A549 (cell line): Measurements from ENCODE around the gene PRX.

Experiments
- CTCF ChIP-seq: fragments of >200 bp; sonication (Bioruptor Twin); formaldehyde crosslinking; IDR thresholded peaks from 3 replicates; pipeline ENCODE4 v1.5.1; 2016
- HES2 ChIP-seq: fragments of >200 bp; sonication (Bioruptor Twin); formaldehyde crosslinking; IDR thresholded peaks from 2 replicates; pipeline ENCODE4 v1.6.1; 2016
- HMGXB4 ChIP-seq: fragments of 250-450 bp; sonication (Bioruptor Pico); IDR thresholded peaks from 2 replicates; pipeline ENCODE4 v1.5.0; 2021; ENCODE audit warnings: mild to moderate bottlenecking, moderate library complexity, borderline replicate concordance
- NFE2L2 ChIP-seq: fragments of 150-350 bp; conservative IDR thresholded peaks from 2 replicates; pipeline ENCODE4 v1.6.1; 2014; ENCODE audit warnings: low read length
- POLR2A ChIP-seq: IDR thresholded peaks from 2 replicates; pipeline ENCODE4 v1.6.1; 2012; ENCODE audit warnings: mild to moderate bottlenecking, low read length
- RFX5 ChIP-seq: fragments of 450-650 bp; IDR thresholded peaks from 2 replicates; pipeline ENCODE4 v1.7.1; 2014; ENCODE audit warnings: antibody characterized with exemption, mild to moderate bottlenecking, moderate library complexity
- SREBF2 ChIP-seq: fragments of 450-650 bp; IDR thresholded peaks from 2 replicates; pipeline ENCODE4 v1.6.1; 2014; ENCODE audit warnings: mild to moderate bottlenecking, moderate library complexity

GRCh38 chr19:40417643-40417981 lies 4.4 kb upstream of the PRX start:
- TF ChIP-seq HMGXB4 (CRISPR knock-in tag) (no peak), CTCF (no peak), SREBF2 (no peak), RFX5 (no peak), HES2 (no peak), NFE2L2 (no peak), POLR2A (no peak)
